Esophagus squamous epithelium (tissue), 4 donors: ENCODE results near the gene HCFC2.

Experiments used
- CTCF ChIP-seq, 6 experiments: fragments of 450-650 bp in 4 of 6; fragments of 200-600 bp in 2 of 6; sonication (generic) in 2 of 6; IDR thresholded peaks; one replicate each; pipeline ENCODE4 v1.5.1; 2016 to 2019; ENCODE audit warnings: antibody characterized with exemption in 6 of 6, mild to moderate bottlenecking in 4 of 6, moderate library complexity in 4 of 6
- POLR2A ChIP-seq, 4 donors: fragments of 450-650 bp; IDR thresholded peaks; one replicate each; pipeline ENCODE4 v1.6.1; 2017; ENCODE audit warnings: antibody characterized with exemption in 4 of 4, mild to moderate bottlenecking in 4 of 4, moderate library complexity in 3 of 4

- TF ChIP-seq CTCF (IDR thresholded peaks at IDR 0.05) (no peak), POLR2A (IDR thresholded peaks at IDR 0.05) (no peak)
These were observed 88.4 kb downstream of the HCFC2 start for GRCh38 chr12:104152685-104153241.
